ENCODE measurements around the gene LANCL2.
"Not testable (repeated sequence)": the region's sequence is repeated elsewhere in the genome, so short reads cannot be mapped to it uniquely, and the experiment has no call there.

LANCL2 gene

DNA sequence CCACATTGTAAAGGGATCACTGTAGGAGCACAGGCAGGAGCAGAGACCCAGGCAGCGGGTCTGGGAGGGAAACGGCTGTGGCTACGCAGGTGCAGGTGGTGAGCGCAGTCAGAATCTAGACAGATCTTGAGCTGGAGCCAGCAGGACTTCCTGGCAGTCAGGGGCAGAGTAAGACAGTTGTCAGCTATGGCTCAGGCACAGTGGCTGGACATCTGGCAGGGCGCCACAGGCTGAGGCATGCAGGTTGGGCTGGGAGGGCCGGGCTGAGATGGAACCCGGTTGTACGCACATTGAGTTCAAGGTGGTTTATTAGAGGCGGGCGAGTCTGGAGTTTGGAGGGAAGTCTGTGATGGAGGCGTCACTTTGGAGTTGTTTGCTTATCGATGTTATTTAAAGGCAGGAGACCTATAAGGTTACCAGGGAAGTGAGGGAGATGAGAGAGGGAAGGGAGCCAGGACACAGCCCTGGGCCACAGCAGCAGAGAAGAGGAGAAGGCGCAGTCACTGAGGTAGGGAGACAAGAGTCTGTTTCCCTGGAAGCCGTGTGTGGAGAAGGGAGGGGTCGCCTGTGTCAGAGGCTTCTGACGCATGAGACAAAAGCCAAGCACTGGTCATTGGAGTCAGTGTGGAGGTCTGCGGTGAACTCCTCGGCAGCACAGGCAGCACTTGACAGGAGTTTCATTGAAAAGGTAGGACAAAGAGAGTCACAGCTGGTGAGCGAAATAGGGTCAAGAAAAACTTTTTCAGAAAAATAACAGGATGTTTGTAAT, 73.8 kb downstream of the LANCL2 start:
- DNase-seq = no peak

DNA sequence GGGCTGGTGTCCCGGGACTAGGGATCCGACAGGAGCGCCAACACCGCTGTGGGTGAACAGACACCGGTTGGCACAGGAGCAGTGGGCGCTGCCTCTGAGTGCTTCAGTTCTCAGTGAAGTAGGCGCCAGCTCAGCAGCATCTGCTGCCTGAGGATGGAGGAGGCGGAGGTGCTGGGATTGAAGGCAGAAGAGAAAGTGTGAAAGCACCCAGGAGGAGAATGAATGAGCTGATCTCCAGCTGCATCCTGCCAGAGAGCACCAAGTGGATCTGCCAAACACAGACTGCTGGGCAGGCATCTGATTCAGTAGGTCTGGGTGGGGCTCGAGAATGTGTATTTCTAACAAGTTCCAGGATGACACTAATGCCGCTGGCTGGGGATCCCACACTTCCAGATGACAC, 74.5 kb downstream of the LANCL2 start:
- peak; percentile 34 for DNase-seq

GRCh38 chr7:55440040-55440690, 75.0 kb downstream of the LANCL2 start:
- DNase-seq = no peak

DNA sequence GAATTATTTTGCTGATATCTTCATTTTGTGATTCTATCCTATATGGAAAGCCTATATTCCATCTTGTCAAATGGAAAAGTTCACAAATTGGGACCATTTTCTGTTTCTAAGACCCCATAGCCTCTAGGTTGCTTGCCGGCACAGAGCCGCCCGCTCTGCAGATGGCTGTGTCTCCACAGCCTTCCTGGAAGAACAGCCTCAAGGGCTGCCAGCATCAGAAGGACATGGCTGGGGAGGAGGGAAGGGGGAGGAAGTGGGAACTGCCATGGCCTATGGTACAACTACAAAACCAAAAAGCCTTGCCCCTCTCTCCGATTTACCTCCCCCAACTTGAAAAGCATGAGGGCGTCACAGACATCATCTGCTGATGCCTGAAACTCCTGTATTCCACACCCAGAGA, 75.9 kb downstream of the LANCL2 start:
- DNase-seq = no peak

DNA sequence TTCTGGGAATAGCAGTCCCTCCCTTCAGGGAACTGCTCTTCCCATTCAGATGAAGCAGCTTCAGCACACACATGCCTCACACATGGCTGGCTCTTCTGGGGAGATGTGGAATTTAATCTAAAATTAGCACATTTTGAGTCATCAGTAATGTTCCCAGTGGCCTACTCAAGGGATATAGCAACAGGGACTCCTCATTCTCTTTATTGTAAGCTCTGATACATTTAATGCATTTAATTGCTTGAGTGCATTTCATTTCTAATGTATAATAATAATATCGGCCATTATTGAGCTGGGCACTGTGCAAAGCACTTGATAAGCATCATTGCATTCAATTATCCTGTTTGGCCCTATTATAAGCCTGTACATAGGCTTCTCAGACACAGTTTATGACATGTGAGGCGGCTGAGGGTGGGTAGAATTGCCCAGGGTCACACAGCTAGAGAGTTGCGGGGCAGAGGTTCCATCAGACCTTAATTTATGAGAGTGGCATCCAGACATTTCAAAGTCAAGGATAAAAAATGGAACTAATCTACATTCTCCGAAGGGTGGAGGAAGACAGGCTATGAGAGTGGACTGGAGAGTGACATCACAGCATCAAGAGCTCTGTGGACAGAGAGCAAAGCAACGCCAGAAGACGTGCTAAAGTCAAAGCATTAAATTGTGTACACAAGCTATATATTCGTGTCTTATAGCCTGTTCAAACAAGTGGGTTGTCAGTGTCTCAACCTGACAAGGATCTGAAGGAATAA, 76.8 kb downstream of the LANCL2 start:
- DNase-seq = no peak

DNA sequence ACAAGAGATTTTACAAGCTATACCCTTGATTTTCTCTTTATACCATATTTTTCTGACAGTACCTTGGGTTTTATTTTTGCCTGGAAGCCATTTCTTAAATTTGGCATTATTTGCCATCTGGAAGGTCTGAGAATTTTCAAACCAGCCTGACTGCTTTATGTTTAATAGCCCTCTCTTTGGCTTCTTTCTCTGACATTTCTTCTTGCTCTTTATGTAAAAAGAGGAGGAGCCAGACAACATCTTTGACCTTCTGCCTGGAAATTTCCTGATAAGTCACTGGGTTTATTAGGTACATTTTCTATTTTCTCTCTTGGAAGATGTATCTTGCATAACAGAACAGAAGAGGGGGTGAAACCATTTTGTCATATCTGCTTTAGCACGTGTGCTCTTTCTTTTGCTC, 79.6 kb downstream of the LANCL2 start:
- DNase-seq = no peak

- DNase-seq = no peak
Measured at GRCh38 chr7:55448526-55448925, 83.4 kb downstream of the LANCL2 start.

GRCh38 chr7:55449205-55449991, 84.3 kb downstream of the LANCL2 start:
- DNase-seq = no peak

GRCh38 chr7:55449992-55450535, 84.9 kb downstream of the LANCL2 start:
- DNase-seq = no peak

DNA sequence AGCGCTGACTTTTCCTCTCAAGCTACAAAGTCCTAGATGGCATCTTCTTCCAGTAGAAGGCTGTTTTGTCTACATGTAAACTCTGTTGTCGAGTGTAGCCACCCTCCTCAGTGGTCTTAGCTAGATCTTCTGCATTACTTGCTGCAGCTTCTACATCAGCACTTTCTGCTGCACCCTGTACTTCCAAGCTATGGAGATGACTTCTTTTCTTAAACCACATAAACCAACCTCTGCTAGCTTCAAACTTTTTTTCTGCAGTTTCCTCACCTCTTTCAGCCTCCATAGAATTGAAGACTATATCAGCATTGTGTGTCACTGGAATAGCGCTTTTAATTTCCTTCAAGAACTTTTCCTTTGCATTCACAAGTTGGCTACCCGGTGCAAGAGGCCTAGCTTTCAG, 87.8 kb downstream of the LANCL2 start:
- no peak for DNase-seq

DNA sequence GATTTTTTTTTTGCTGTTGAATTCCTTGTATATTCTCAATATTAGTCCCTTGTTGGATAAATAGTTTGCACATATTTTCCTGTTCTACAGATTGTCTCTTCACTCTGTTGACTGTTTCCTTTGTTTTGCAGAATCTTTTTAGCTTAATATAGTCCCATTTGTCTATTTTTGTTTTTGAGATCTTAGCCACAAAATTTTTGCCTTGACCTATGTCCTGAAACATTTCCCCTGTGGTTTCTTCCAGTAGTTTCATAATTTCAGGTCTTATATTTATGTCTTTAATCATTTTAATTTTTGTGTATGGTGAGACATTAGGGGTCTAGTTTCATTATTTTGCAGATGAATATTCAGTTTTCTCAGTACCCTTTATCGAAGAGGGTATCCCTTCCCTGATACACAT, 92.7 kb downstream of the LANCL2 start:
- DNase-seq = no peak

GRCh38 chr7:55458351-55458750, 93.2 kb downstream of the LANCL2 start:
- no peak for DNase-seq

GRCh38 chr7:55463686-55464262, 98.6 kb downstream of the LANCL2 start:
- no peak for DNase-seq

DNA sequence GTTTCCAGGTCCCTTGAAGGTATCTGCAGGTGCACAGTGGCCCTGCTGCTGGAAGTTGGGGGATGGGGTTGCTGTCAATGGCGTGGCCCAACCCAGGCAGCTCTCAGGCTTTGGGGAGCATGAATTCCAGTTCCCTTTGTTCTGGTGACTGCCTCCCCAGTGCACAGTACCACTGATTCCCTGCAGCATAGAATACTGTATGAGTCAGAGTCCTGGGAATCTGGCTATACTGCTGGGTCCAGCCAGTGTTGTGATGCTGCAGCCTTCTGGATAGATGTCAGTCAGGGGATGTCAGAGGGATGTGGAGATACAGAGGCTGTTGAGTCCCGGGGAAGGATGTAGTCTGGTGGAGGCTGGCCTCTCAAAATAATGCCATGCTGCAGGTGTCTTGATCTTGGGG, 99.3 kb downstream of the LANCL2 start:
- DNase-seq = no peak

- DNase-seq = no peak
Measured at GRCh38 chr7:55465691-55466090, 100.6 kb downstream of the LANCL2 start.

GRCh38 chr7:55467047-55467593, 102.0 kb downstream of the LANCL2 start:
- DNase-seq = no peak

GRCh38 chr7:55468495-55468894, 103.4 kb downstream of the LANCL2 start:
- DNase-seq = no peak

DNA sequence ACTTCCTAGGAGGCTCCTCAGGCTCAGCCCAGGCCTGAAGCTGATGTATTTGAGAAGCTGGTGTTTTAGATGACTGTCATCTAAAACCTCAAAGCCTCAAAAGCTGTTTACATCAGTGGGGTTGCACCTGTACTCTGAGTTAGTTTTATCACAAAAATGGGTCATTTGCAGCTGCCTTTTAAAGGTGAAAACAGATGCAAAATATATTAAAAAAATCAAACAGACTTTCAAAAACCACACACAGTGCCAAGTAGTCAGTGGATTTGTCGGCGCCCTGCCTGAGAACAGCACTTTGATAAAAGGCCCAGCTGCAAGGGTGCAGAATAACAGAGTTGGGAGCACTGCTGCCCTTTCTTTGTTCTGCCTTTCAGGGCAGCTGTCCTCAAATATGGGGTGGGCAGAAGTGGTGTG, 104.1 kb downstream of the LANCL2 start:
- DNase-seq = no peak

- DNase-seq = no peak
Measured at GRCh38 chr7:55469721-55470120, 104.6 kb downstream of the LANCL2 start.

DNA sequence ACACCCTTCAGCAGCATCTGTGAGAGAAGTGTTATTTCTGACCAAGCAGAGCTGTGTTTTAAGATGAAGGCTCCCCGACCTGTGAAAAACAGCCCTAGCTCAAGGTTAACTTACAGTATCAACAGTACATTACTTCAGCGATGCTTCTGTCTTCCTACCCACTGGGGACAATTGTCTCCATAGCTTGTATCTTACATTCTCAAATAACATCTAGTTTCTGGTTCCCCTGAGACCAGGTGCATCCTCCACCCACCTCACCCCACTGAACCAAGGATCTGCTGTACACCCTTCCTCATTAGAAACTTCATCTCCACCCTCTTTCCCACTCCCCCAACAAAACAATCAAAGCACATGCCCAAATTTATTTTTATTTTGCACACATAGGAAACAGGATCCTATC, 105.1 kb downstream of the LANCL2 start:
- DNase-seq = no peak

DNA sequence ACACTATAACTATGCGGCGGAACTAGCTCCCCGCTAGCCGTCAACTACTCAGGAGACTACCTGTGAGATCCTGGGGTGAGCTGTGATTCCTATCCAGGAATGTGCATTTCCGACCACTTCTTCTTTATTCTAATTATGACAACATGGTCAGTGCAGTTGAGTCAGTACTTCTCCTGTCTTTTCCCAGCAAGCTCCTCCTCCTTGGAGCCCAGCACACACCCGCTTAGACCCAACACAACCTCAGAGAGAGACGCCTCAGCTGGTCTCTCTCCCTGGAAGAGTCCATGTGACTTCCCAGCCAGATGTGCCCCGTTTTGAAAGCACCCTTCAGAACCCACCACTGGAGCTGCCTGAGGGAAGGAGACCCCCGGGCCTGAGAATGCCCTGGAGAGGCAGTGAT, 106.5 kb downstream of the LANCL2 start:
- not testable (repeated sequence) for DNase-seq

- DNase-seq = not testable (repeated sequence)
Measured at GRCh38 chr7:55472406-55472805, 107.3 kb downstream of the LANCL2 start.
